ENCODE data around the gene OR2J2.

DNA sequence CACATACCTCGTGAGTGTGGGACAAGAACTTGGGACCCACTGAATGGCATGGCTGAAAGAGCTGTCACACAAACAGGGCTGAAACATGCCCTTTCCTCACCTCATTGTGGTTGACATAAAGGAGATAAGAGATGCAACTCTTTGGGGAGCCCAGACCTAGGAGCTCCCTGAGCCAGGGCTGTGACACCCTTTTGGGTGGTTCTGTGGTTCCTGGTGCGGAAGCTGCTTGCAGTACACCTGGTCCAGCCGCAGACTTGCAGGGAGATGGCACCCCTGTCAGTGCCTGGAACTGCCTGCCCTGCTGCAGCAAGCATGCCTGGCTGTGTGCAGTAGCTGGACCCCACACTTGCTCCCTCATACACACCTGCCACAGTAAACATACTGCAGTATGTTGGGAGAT, 31.3 kb downstream of the OR2J2 start:
- TF ChIP-seq, protein P1, sequence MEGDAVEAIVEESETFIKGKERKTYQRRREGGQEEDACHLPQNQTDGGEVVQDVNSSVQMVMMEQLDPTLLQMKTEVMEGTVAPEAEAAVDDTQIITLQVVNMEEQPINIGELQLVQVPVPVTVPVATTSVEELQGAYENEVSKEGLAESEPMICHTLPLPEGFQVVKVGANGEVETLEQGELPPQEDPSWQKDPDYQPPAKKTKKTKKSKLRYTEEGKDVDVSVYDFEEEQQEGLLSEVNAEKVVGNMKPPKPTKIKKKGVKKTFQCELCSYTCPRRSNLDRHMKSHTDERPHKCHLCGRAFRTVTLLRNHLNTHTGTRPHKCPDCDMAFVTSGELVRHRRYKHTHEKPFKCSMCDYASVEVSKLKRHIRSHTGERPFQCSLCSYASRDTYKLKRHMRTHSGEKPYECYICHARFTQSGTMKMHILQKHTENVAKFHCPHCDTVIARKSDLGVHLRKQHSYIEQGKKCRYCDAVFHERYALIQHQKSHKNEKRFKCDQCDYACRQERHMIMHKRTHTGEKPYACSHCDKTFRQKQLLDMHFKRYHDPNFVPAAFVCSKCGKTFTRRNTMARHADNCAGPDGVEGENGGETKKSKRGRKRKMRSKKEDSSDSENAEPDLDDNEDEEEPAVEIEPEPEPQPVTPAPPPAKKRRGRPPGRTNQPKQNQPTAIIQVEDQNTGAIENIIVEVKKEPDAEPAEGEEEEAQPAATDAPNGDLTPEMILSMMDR (IDR thresholded peaks at IDR 0.05), result no peak
- TF ChIP-seq JUN (CRISPR knock-in tag; IDR thresholded peaks at IDR 0.05) (no peak), TEAD4 (CRISPR knock-in tag; IDR thresholded peaks at IDR 0.05) (no peak), SP1 (CRISPR knock-in tag; conservative IDR thresholded peaks at IDR 0.05) (no peak)

All from WTC11 (cell line).